Esophagus muscularis mucosa (tissue), 4 donors: Measurements from ENCODE around the gene GNG13.

Experiments used
- CTCF ChIP-seq, 3 experiments: fragments of 200-600 bp in 2 of 3; fragments of 450-650 bp in 1 of 3; sonication (generic) in 2 of 3; IDR thresholded peaks; one replicate each; pipeline ENCODE4 v1.5.1; 2017 to 2019; ENCODE audit warnings: antibody characterized with exemption in 3 of 3, mild to moderate bottlenecking in 2 of 3, moderate library complexity in 1 of 3
- EP300 ChIP-seq: sonication (generic); formaldehyde crosslinking; IDR thresholded peaks from one replicate; pipeline ENCODE4 v1.6.1; 2017; ENCODE audit warnings: antibody characterized with exemption
- POLR2A ChIP-seq: fragments of 450-650 bp; IDR thresholded peaks from one replicate; pipeline ENCODE4 v1.6.1; 2017; ENCODE audit warnings: antibody characterized with exemption, moderate library complexity, mild to moderate bottlenecking, low read depth

DNA sequence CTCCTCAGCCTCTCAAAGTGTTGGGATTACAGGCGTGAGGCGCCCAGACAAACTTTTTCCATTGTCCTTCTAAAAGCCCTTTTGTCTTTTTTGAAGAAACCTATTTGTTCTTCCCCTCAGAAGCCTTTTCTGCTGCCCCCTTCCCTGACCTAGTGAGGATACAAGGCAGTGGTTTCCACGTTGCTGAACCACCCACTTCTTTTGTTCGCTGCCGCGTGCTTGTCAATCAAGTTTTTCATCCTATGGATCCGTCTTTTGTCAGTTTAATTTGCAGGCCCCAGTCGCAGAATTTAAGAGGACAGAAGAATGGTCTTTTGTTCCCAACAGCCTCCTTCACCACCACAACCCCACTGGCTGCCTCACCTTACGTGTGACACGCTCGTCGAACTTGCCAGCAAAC lies 20.2 kb upstream of the GNG13 start:
- no peak for TF ChIP-seq CTCF (IDR thresholded peaks at IDR 0.05)
- TF ChIP-seq EP300, result no peak
- no peak for TF ChIP-seq POLR2A
